SK-N-SH (cell line): ENCODE measurements around the gene RCCD1. TPM values are rescaled to one million over a fixed set of nuclear protein-coding genes. Genes with fewer than 3 reads are reported as not detected.

Experiments used
- CTCF ChIA-PET: fragments of 300-600, 350-600 bp; formaldehyde crosslinking; extraction: SDS; loops from one replicate; lab custom pipeline; 2021; lab: Yijun Ruan, JAX
- POLR2A ChIA-PET: fragments of 350-600 bp; sonication (Branson Sonifier 250); formaldehyde crosslinking; extraction: SDS; loops from one replicate; lab custom pipeline; 2020; ENCODE audit warnings: antibody characterized with exemption, inconsistent platforms; lab: Yijun Ruan, JAX
- DNase-seq: peaks from one replicate; pipeline ENCODE4 v3.0.0; 2012
- H2AFZ ChIP-seq: fragments of 200-600 bp; sonication (generic); 2 replicates; pipeline ENCODE4 v1.8.1; 2016; ENCODE audit warnings: antibody characterized with exemption, mild to moderate bottlenecking, low read depth
- H3F3A ChIP-seq: fragments of 200-600 bp; sonication (generic); replicated peaks from 2 replicates; pipeline ENCODE3; 2016; ENCODE audit warnings: antibody characterized with exemption, mild to moderate bottlenecking; ENCODE audit not compliant: insufficient read depth
- H3K27ac ChIP-seq, 2 experiments: fragments of 200-500 bp in 1 of 2; fragments of 200-600 bp in 1 of 2; sonication (Bioruptor generic) in 1 of 2; sonication (generic), shearing (Covaris generic) in 1 of 2; 2 replicates each; pipeline versions ENCODE4 v1.5.1 to v1.6.1; 2014 to 2016; ENCODE audit warnings: low read depth in 2 of 2, inconsistent platforms in 1 of 2, low read length in 1 of 2, mild to moderate bottlenecking in 1 of 2, mixed read lengths in 1 of 2
- H3K27me3 ChIP-seq: fragments of 200-600 bp; sonication (generic), shearing (Covaris generic); 2 replicates; pipeline ENCODE4 v1.6.1; 2016; ENCODE audit warnings: mixed run types; ENCODE audit not compliant: insufficient read depth
- H3K36me3 ChIP-seq, 2 experiments: fragments of 200-500 bp in 1 of 2; fragments of 200-600 bp in 1 of 2; sonication (Bioruptor generic) in 1 of 2; sonication (generic) in 1 of 2; replicated peaks in 1 of 2; 2 replicates each; pipeline versions ENCODE3 to v1.5.1; 2014 to 2016; ENCODE audit warnings: low read length in 1 of 2, mild to moderate bottlenecking in 1 of 2; ENCODE audit not compliant: insufficient read depth in 2 of 2, control insufficient read depth in 1 of 2
- H3K4me1 ChIP-seq, 2 experiments: fragments of 200-500 bp in 1 of 2; fragments of 200-600 bp in 1 of 2; sonication (Bioruptor generic) in 1 of 2; sonication (generic), shearing (Covaris generic) in 1 of 2; 2 replicates each; pipeline versions ENCODE4 v1.5.1 to v1.6.1; 2014 to 2016; ENCODE audit warnings: low read depth in 1 of 2, low read length in 1 of 2, mixed run types in 1 of 2; ENCODE audit not compliant: insufficient read depth in 2 of 2, control insufficient read depth in 1 of 2
- H3K4me2 ChIP-seq: fragments of 200-600 bp; sonication (generic), shearing (Covaris generic); 2 replicates; pipeline ENCODE4 v1.6.1; 2017; ENCODE audit warnings: mixed run types
- H3K4me3 ChIP-seq, 2 experiments: fragments of 200-500 bp in 1 of 2; fragments of 200-600 bp in 1 of 2; sonication (Bioruptor generic) in 1 of 2; sonication (generic), shearing (Covaris generic) in 1 of 2; 2 replicates each; pipeline versions ENCODE4 v1.5.1 to v1.8.1; 2014 to 2016; ENCODE audit warnings: low read depth in 2 of 2, inconsistent platforms in 1 of 2, low read length in 1 of 2, mild to moderate bottlenecking in 1 of 2, mixed read lengths in 1 of 2, moderate library complexity in 1 of 2
- H3K79me2 ChIP-seq: fragments of 200-600 bp; sonication (generic); 2 replicates; pipeline ENCODE4 v1.8.1; 2017; ENCODE audit warnings: mild to moderate bottlenecking; ENCODE audit not compliant: insufficient read depth
- H3K9ac ChIP-seq: fragments of 200-600 bp; sonication (generic); 2 replicates; pipeline ENCODE4 v1.6.1; 2017; ENCODE audit warnings: mixed run types
- H3K9me2 ChIP-seq: fragments of 200-600 bp; sonication (generic); 2 replicates; pipeline ENCODE4 v1.6.1; 2017; ENCODE audit warnings: mixed run types
- H3K9me3 ChIP-seq: fragments of 200-600 bp; sonication (generic); 2 replicates; pipeline ENCODE4 v1.6.1; 2017; ENCODE audit warnings: mixed run types, mild to moderate bottlenecking, moderate library complexity
- H4K20me1 ChIP-seq: fragments of 200-600 bp; sonication (generic); 2 replicates; pipeline ENCODE4 v1.6.1; 2017; ENCODE audit warnings: mild to moderate bottlenecking, mixed run types; ENCODE audit not compliant: insufficient read depth
- CHD2 ChIP-seq: fragments of 150-350 bp; IDR thresholded peaks from 2 replicates; pipeline ENCODE4 v1.6.1; 2018; ENCODE audit warnings: low read length; ENCODE audit not compliant: partially characterized antibody
- ELF1 ChIP-seq: IDR thresholded peaks from 2 replicates; pipeline ENCODE4 v1.4.0; 2012
- EZH2phosphoT487 ChIP-seq: fragments of 200-600 bp; sonication (generic); IDR thresholded peaks from 2 replicates; pipeline ENCODE4 v1.6.1; 2017; ENCODE audit warnings: low read depth, mixed run types, mild to moderate bottlenecking, antibody characterized with exemption, moderate library complexity, borderline replicate concordance
- FOSL2 ChIP-seq: IDR thresholded peaks from 2 replicates; pipeline ENCODE4 v1.4.0; 2012; ENCODE audit warnings: low read depth, mild to moderate bottlenecking, moderate library complexity, borderline replicate concordance
- FOXJ3 ChIP-seq: sonication (generic); formaldehyde crosslinking; IDR thresholded peaks from 2 replicates; pipeline ENCODE4 v1.5.1; 2020; ENCODE audit warnings: mild to moderate bottlenecking, missing genetic modification reagents
- GABPA ChIP-seq: IDR thresholded peaks from 2 replicates; pipeline ENCODE4 v1.4.0; 2012; ENCODE audit warnings: low read depth, mild to moderate bottlenecking
- GATA2 ChIP-seq: sonication (generic); formaldehyde crosslinking; IDR thresholded peaks from 2 replicates; pipeline ENCODE4 v1.5.0; 2020; ENCODE audit warnings: mild to moderate bottlenecking, missing genetic modification reagents
- JUND ChIP-seq: IDR thresholded peaks from 2 replicates; pipeline ENCODE4 v1.4.0; 2012
- MAX ChIP-seq: IDR thresholded peaks from 2 replicates; pipeline ENCODE4 v1.4.0; 2012; ENCODE audit warnings: low read depth
- MEF2A ChIP-seq: IDR thresholded peaks from 2 replicates; pipeline ENCODE4 v1.4.0; 2012; ENCODE audit warnings: low read depth, borderline replicate concordance
- NRF1 ChIP-seq: IDR thresholded peaks from 2 replicates; pipeline ENCODE4 v1.6.1; 2012; ENCODE audit warnings: low read depth, mild to moderate bottlenecking, low read length
- POLR2AphosphoS5 ChIP-seq: IDR thresholded peaks from 2 replicates; pipeline ENCODE4 v1.6.1; 2012; ENCODE audit warnings: low read depth, low read length
- RAD21 ChIP-seq: IDR thresholded peaks from 2 replicates; pipeline ENCODE4 v1.6.1; 2012; ENCODE audit warnings: mild to moderate bottlenecking, low read length
- RCOR1 ChIP-seq: fragments of 150-350 bp; IDR thresholded peaks from 2 replicates; pipeline ENCODE4 v1.6.1; 2017; ENCODE audit warnings: antibody characterized with exemption, low read length
- RFX5 ChIP-seq: IDR thresholded peaks from 2 replicates; pipeline ENCODE4 v1.6.1; 2012; ENCODE audit warnings: mild to moderate bottlenecking, improper control_type of control experiment, low read length
- RXRA ChIP-seq: IDR thresholded peaks from 2 replicates; pipeline ENCODE4 v1.4.0; 2012; ENCODE audit warnings: low read depth, mild to moderate bottlenecking, borderline replicate concordance
- SIN3A ChIP-seq: IDR thresholded peaks from 2 replicates; pipeline ENCODE4 v1.6.1; 2012; ENCODE audit warnings: low read depth, mild to moderate bottlenecking, low read length, moderate library complexity, borderline replicate concordance
- SMC3 ChIP-seq: IDR thresholded peaks from 2 replicates; pipeline ENCODE4 v1.6.1; 2012; ENCODE audit warnings: low read depth, low read length, improper control_type of control experiment
- TEAD4 ChIP-seq: IDR thresholded peaks from 2 replicates; pipeline ENCODE4 v1.4.0; 2012; ENCODE audit warnings: mild to moderate bottlenecking, borderline replicate concordance; ENCODE audit not compliant: insufficient read depth
- USF1 ChIP-seq: IDR thresholded peaks from 2 replicates; pipeline ENCODE4 v1.4.0; 2012; ENCODE audit warnings: low read depth, borderline replicate concordance
- YY1 ChIP-seq: IDR thresholded peaks from 2 replicates; pipeline ENCODE4 v1.4.0; 2012; ENCODE audit warnings: low read depth, mild to moderate bottlenecking
- ZBTB33 ChIP-seq: IDR thresholded peaks from 2 replicates; pipeline ENCODE4 v1.4.0; 2012; ENCODE audit warnings: low read depth, borderline replicate concordance
- WGBS: methylation state at CpG from one replicate; pipeline ENCODE4 v1.1.6; 2017; ENCODE audit warnings: low lambda C conversion rate; 5-methylcytosine and 5-hydroxymethylcytosine counted together
- polyA plus RNA-seq, 3 experiments: library from polyadenylated mRNA; depleted of rRNA; stranded (reverse); fragments of >200 nt; gene quantifications; 2 replicates each; pipeline ENCODE4 v1.2.3, GENCODE V29; 2012
- TF ChIP-seq, protein P1 (sequence below): IDR thresholded peaks from 2 replicates; pipeline ENCODE4; 2012

Gene RCCD1
- polyA plus RNA-seq, 1 of the 3 experiments (the other 2 are of a cell fraction), result 21.2 TPM

DNA sequence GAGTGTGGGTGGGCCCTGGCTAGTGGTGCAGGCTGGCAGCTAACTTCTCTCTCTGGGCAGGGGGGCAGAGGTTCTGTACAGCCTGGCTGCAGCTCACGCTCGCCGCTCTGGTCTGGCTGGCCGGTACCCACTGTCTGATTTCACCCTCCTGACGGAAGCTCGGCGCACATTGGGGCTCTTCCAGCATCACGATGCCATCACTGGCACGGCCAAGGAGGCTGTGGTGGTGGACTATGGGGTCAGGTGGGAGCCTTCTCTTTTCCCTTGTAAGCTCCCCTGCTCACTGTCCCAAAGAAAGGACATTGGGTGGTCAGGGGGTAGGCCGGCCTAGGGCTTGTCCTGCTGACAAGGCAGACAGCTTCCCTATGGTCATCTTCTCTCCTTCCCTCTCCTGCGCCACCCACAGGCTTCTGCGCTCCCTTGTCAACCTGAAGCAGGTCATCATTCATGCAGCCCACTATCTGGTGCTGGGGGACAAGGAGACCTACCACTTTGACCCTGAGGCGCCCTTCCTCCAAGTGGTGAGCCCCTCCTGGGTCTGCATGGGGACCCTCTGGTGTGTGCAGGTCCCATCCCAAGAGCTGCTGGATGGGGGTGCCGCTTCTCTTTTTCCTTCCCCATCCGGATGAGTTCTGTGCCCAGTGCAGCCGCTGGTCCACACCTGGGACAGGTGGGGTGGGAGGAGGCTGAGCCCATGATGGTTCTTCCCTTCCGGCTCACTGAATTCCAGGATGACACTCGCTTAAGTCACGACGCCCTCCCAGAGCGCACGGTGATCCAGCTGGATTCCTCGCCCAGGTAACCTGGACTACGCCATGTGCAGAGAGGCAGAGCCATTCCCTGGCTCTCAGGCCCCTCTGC lies 44.0 kb upstream of the RCCD1 start:
- Histone ChIP-seq H3K79me2 (no peaks in the 10 kb centered on the region), H3K36me3 (peaks cover 0 to 69% of the 10 kb centered on the region in 2 experiments), H3K4me3 (no peak overlapping the region), H3K9me3 (no peaks in the 10 kb centered on the region), H3K9me2 (no peaks in the 10 kb centered on the region), H4K20me1 (no peaks in the 10 kb centered on the region), H3K27me3 (no peaks in the 10 kb centered on the region), H3K4me1 (no peaks in the 10 kb centered on the region), H3K27ac (no peak overlapping the region), H3K9ac (no peak overlapping the region), H2AFZ (no peak overlapping the region), H3K4me2 (no peak overlapping the region), H3F3A (no peaks in the 10 kb centered on the region)
- ChIA-PET POLR2A (interaction anchor here (0.7 kb wide), 1 partner anchor 8 kb away, joined by 3 read pairs; no protein-coding TSS in a partner anchor), CTCF (interaction anchor here (0.8 to 1.5 kb wide), 4 partner anchors 22 to 243 kb away, joined by 3 to 8 read pairs (median 4); partner anchors contain the start of genes HDDC3 and UNC45A)
- no peak for DNase-seq
- WGBS, result 98% methylated on average over 14 of the region's 24 CpGs
- TF ChIP-seq NRF1 (no peak), SMC3 (no peak), SIN3A (no peak), EZH2phosphoT487 (no peak), GATA2 (no peak), POLR2AphosphoS5 (no peak), CHD2 (no peak), USF1 (no peak), RAD21 (no peak), RXRA (no peak), JUND (no peak), GABPA (no peak), MEF2A (no peak), RFX5 (no peak)
- TF ChIP-seq, protein P1, sequence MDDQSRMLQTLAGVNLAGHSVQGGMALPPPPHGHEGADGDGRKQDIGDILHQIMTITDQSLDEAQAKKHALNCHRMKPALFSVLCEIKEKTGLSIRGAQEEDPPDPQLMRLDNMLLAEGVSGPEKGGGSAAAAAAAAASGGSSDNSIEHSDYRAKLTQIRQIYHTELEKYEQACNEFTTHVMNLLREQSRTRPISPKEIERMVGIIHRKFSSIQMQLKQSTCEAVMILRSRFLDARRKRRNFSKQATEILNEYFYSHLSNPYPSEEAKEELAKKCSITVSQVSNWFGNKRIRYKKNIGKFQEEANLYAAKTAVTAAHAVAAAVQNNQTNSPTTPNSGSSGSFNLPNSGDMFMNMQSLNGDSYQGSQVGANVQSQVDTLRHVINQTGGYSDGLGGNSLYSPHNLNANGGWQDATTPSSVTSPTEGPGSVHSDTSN, result no peak

- H3K4me1 ChIP-seq, result no peaks in the 10 kb centered on the region
- H3K4me2 ChIP-seq, result no peak overlapping the region
- no peaks in the 10 kb centered on the region for H3K79me2 ChIP-seq
- TF ChIP-seq, protein P1, result no peak
- no peak for TF ChIP-seq FOSL2
- no peak for TF ChIP-seq MAX
- no peak for TF ChIP-seq ZBTB33
- no peak for TF ChIP-seq JUND
- no peak for TF ChIP-seq RCOR1
- no peak for TF ChIP-seq GABPA
- TF ChIP-seq FOXJ3, result no peak
- no peak for TF ChIP-seq MEF2A
- TF ChIP-seq YY1, result no peak
- TF ChIP-seq SMC3, result no peak
- TF ChIP-seq ELF1, result no peak
- TF ChIP-seq TEAD4, result no peak
- POLR2A ChIA-PET, result interaction anchor here (0.7 kb wide), 1 partner anchor 9 kb away, joined by 3 read pairs; no protein-coding TSS in a partner anchor
- no peaks in the 10 kb centered on the region for H3F3A ChIP-seq
- H3K4me3 ChIP-seq, result no peak overlapping the region
- H3K36me3 ChIP-seq, result peaks cover 0 to 68% of the 10 kb centered on the region in 2 experiments
- H3K27ac ChIP-seq, result no peak overlapping the region
- H3K9me3 ChIP-seq, result no peaks in the 10 kb centered on the region
- H3K9ac ChIP-seq, result no peak overlapping the region
- CTCF ChIA-PET, result interaction anchor here (0.8 to 1.0 kb wide), 2 partner anchors 24 to 243 kb away, joined by 3 to 4 read pairs; partner anchors contain the start of gene UNC45A
- 94% methylated on average over 11 of the region's 19 CpGs for WGBS
- H3K9me2 ChIP-seq, result no peaks in the 10 kb centered on the region
- no peak for DNase-seq
- no peaks in the 10 kb centered on the region for H4K20me1 ChIP-seq
- no peaks in the 10 kb centered on the region for H3K27me3 ChIP-seq
- no peak overlapping the region for H2AFZ ChIP-seq
Observed at GRCh38 chr15:90911302-90911623, 43.4 kb upstream of the RCCD1 start.
